ENCODE measurements around the gene NPLOC4.

NPLOC4 gene

DNA sequence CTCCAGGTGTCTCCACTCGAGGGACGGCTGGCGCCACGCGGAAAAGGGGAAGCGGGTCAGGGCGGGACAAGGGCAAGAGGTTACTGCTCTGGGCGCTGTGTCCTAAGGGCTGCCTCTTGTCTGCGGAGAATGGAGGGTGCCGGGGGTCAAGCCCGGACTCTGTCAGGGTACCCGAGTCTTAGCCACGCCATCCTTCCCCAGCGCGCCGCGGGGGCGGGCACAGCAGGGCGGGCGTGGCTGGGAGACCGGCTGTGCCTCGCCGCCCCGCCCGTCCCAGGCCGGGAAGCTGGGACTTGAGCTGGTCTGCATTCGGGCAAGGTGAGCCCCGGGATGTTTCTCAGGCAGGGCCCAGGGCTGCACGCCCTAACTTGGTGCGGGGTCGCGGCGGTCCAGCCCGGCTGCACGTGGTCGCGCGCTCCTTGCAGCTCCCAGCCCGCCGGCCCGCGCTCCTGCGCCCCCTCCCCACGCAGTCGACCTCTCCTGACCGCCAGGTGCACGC is 118.1 kb downstream of the NPLOC4 start:
- DNase-seq (ENCODE audit: low read depth in 2 of 2), result no peak

DNA sequence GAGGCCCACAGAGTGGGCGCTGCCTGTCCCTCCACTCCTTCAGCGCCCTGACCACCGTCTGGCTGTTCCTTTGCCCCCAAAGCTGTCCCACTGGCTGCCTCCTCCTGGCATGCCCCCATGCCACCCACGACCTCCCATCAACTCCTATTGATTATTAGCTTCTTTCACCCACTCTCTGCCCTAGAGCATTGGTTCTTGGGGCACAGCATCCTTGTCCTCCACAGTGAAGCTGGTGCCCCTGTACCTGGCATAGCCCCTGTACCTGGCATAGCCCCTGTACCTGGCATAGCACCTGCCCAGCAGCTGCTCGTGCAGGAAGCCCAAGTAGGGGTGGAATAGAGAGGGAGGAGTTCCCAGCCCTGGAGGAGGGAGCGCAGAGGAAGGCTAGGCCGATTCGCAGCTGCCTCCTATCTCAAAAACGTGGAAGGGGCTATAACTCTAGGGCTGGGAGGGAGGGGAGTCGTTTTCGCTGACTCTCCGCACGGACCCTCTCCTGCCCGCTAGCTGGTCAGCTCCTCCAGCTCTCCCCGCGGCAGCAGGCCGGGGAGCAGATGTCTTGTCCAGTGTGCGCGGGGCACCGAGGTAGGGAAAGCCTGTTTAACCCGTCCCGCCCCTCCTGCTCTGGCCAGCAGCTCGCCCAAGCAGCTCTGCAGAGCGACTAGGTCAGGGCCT is 118.7 kb downstream of the NPLOC4 start:
- no peak for DNase-seq (ENCODE audit: low read depth in 2 of 2)

GRCh38 chr17:81517339-81518112 is 119.4 kb downstream of the NPLOC4 start:
- DNase-seq (ENCODE audit: low read depth in 2 of 2), result no peak

GRCh38 chr17:81517009-81517338 is 119.9 kb downstream of the NPLOC4 start:
- DNase-seq (ENCODE audit: low read depth in 2 of 2), result no peak

DNA sequence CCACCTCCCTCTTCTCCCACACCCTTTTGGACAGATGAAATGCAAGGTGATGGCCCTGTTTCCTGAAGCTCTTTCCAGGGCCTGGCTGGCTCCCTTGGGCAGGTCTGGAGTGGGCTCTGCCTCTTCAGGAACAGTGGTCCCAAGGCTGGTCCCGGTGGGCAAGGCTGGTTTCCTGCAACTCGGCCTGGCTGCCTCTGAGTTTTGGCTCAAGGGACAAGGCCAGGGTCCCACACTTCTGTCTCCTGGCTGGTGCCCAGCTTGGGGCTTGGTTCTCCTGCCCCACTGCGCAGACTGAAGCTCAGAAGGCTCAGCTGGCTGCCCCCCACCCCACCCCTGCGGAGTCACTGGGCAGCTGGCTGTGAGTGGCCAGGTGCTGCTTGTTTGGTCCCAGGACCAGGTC is 120.5 kb downstream of the NPLOC4 start:
- DNase-seq (ENCODE audit: low read depth in 2 of 2), result no peak

DNA sequence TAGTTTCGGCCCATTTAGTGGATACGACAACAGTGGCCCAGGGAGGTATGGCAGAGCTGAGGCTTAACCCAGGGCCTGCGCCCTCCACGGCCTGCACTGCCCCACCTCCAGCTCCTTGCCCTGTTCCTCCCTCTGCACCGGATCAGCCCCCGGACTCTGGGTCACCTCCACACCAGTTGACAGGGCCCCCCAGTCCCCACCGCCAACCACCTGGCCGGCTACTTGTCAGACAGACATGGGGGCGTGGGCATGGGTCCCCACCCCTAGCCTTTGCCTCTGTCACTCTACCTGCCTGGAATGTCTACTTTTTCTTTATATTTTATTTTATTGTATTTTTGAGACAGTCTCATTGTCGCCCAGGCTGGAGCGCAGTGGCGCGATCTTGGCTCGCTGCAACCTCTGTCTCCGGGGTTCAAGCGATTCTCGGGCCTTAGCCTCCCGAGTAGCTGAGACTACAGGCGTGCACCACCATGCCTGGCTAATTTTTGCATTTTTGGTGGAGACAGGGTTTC is 121.3 kb downstream of the NPLOC4 start:
- DNase-seq (ENCODE audit: low read depth in 2 of 2), result no peak

GRCh38 chr17:81514739-81515529 is 122.0 kb downstream of the NPLOC4 start:
- peak; percentile 60 to 72 for DNase-seq (ENCODE audit: low read depth in 2 of 2)

DNA sequence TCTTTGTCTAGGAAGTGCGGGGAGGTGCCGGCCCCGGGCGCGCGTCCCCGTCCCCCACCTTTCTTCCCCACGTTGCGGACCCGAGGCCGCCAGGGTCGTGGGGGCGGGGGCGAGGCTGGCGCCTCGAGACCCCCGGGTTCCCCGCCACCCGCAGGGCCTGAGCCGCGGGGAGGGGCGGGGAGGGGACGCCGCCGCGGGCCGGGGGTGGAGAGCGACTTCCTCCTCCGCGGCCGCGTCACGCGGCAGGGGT is 122.5 kb downstream of the NPLOC4 start:
- DNase-seq (ENCODE audit: low read depth in 2 of 2), result no peak

GRCh38 chr17:81513753-81514488 is 123.0 kb downstream of the NPLOC4 start:
- DNase-seq (ENCODE audit: low read depth in 2 of 2), result peak in 1 of 2 donors; percentile 40

DNA sequence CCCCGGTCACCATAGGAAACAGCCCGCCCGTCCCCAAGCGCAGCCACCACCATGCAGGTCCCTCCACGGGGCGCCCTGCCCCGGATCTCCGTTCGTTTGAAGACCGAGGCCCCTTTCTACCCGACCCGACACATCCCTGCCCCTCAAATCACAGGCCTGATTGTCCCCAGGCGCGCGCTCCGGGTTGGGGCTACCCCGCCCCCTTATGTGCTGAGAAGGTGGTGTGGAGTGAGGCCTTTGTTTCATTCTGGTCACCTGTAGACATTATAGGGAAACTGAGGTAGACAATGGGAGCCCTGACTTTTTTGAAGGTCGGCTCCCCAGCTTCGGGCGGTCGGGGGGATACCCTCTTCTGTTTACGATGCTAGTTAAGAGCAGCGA is 123.5 kb downstream of the NPLOC4 start:
- peak; percentile 51 to 61 for DNase-seq (ENCODE audit: low read depth in 2 of 2)

- peak; percentile 81 to 85 for DNase-seq (ENCODE audit: low read depth in 2 of 2)
These were observed 124.1 kb downstream of the NPLOC4 start, which contains the start of gene ACTG1 for GRCh38 chr17:81512562-81513371. Gene ACTG1, minus strand, starts transcription at chr17:81512799. Its CDS starts 445 bp downstream, at chr17:81512354.

- DNase-seq (ENCODE audit: low read depth in 2 of 2), result no peak
These were observed 124.9 kb downstream of the NPLOC4 start for GRCh38 chr17:81511804-81512561.

DNA sequence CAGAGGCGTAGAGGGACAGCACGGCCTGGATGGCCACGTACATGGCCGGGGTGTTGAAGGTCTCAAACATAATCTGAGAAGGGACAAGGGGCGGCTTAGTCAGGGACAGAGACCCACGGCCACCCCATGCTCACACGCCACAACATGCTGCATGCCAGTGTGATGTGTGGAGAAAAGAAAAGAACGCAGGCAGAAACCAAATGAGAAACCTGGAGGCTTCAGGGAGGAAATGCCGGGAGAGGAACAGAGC is 125.4 kb downstream of the NPLOC4 start:
- DNase-seq (ENCODE audit: low read depth in 2 of 2), result no peak

DNA sequence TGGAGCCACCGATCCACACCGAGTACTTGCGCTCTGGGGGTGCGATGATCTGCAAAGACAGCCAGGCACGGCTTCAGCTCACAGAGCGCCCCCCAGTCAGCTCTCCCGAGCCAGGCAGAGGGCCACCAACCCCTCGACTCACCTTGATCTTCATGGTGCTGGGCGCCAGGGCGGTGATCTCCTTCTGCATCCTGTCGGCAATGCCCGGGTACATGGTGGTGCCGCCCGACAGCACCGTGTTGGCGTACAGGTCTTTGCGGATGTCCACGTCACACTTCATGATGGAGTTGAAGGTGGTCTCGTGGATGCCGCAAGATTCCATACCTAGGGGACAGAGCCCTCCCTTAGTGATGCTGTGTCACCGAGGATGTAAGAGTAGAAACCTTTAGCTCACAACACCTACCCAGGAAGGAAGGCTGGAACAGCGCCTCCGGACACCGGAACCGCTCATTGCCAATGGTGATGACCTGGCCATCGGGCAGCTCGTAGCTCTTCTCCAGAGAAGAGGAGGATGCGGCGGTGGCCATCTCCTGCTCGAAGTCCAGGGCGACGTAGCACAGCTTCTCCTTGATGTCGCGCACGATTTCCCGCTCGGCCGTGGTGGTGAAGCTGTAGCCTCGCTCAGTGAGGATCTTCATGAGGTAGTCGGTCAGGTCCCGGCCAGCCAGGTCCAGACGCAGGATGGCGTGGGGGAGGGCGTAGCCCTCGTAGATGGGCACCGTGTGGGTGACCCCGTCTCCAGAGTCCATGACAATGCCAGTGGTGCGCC is 125.9 kb downstream of the NPLOC4 start:
- DNase-seq (ENCODE audit: low read depth in 2 of 2), result no peak

- no peak for DNase-seq (ENCODE audit: low read depth in 2 of 2)
These were observed 126.7 kb downstream of the NPLOC4 start for GRCh38 chr17:81509972-81510784.

- DNase-seq (ENCODE audit: low read depth in 2 of 2), result no peak
These were observed 127.5 kb downstream of the NPLOC4 start for GRCh38 chr17:81509207-81509971.

GRCh38 chr17:81508639-81509206 is 128.2 kb downstream of the NPLOC4 start:
- no peak for DNase-seq (ENCODE audit: low read depth in 2 of 2)

All from stimulated activated CD4-positive, alpha-beta T cell treated with anti-CD3 and anti-CD28 coated beads, Interleukin-4, amount 100 ng/mL, for 48 hours (primary cell).